Activated CD4-positive, alpha-beta memory T cell treated with anti-CD3 and anti-CD28 coated beads for 36 hours (primary cell): Measurements from ENCODE around the gene TRABD2A. TPM values are rescaled to one million over a fixed set of nuclear protein-coding genes. Genes with fewer than 3 reads are reported as not detected.
"Not testable (repeated sequence)": the region's sequence is repeated elsewhere in the genome, so short reads cannot be mapped to it uniquely, and the experiment has no call there.

Source experiments
- CTCF ChIA-PET: fragments of 350-600 bp; sonication (Branson Sonifier 250); formaldehyde crosslinking; loops from one replicate; lab custom pipeline; 2021; ENCODE audit warnings: antibody characterized with exemption, inconsistent platforms; lab: Charles Lee
- POLR2A ChIA-PET: fragments of 350-600 bp; sonication (Branson Sonifier 250); formaldehyde crosslinking; loops from one replicate; lab custom pipeline; 2021; ENCODE audit warnings: antibody characterized with exemption; lab: Charles Lee
- DNase-seq: peaks from one replicate; pipeline ENCODE4 v3.0.0-alpha.2; 2020
- H3K27ac Mint-ChIP-seq: one replicate; pipeline ENCODE4 v1.8.0; 2021; ENCODE audit warnings: mixed read lengths
- H3K27me3 Mint-ChIP-seq: one replicate; pipeline ENCODE4 v1.8.0; 2021; ENCODE audit warnings: mixed read lengths
- H3K36me3 Mint-ChIP-seq: one replicate; pipeline ENCODE4 v1.8.0; 2021; ENCODE audit warnings: mixed read lengths
- H3K4me1 Mint-ChIP-seq: one replicate; pipeline ENCODE4 v1.8.0; 2021; ENCODE audit warnings: low read depth, mixed read lengths
- H3K4me3 Mint-ChIP-seq: one replicate; pipeline ENCODE4 v1.8.0; 2021; ENCODE audit warnings: mild to moderate bottlenecking, mixed read lengths
- H3K9me3 Mint-ChIP-seq: one replicate; pipeline ENCODE4 v1.8.0; 2021; ENCODE audit warnings: mixed read lengths
- intact Hi-C: fragments of 100-400 bp; cut with micrococcal nuclease; formaldehyde crosslinking; loops from one replicate; pipeline ENCODE4 v1.15.1; 2023
- total RNA-seq, 2 experiments: library from RNA; stranded (reverse); gene quantifications; one replicate each; pipeline ENCODE4 v1.2.3, GENCODE V29; 2021

The TRABD2A gene
- total RNA-seq, 2 experiments from 2014 or later: 29.6 to 30.1 TPM

DNA sequence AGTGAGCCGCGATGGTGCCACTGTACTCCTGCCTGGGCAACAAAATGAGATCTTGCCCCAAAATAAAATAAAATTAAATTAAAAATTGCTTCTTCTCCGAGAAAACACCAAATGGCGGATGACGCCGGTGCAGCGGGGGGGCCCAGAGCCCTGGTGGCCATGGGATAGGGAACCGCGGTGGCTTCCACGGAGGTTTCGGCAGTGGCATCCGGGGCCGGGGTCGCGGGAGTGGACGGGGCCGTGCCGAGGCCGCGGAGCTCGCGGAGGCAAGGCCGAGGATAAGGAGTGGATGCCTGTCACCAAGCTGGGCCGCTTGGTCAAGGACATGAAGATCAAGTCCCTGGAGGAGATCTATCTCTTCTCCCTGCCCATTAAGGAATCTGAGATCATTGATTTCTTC lies 34.8 kb upstream of the TRABD2A start:
- CTCF ChIA-PET, H3K36me3 Mint-ChIP-seq, H3K27me3 Mint-ChIP-seq, H3K9me3 Mint-ChIP-seq, H3K27ac Mint-ChIP-seq, intact Hi-C loops, H3K4me3 Mint-ChIP-seq, POLR2A ChIA-PET, DNase-seq: not testable (repeated sequence)
- peaks cover 32% of the 10 kb centered on the region for H3K4me1 Mint-ChIP-seq

GRCh38 chr2:84914334-84914733 lies 33.5 kb upstream of the TRABD2A start:
- Mint-ChIP-seq H3K36me3 (peaks cover 7% of the 10 kb centered on the region), H3K9me3 (peaks cover 9% of the 10 kb centered on the region), H3K4me1 (peaks cover 25% of the 10 kb centered on the region), H3K27me3 (no peaks in the 10 kb centered on the region), H3K27ac (no peak overlapping the region), H3K4me3 (no peak overlapping the region)
- no peak for DNase-seq
- POLR2A ChIA-PET: interaction anchor here (1.0 kb wide), 1 partner anchor 8 kb away, joined by 5 read pairs; the partner anchor contains the start of gene TMSB10
- CTCF ChIA-PET: interaction anchor here (1.3 kb wide), 1 partner anchor 11 kb away, joined by 9 read pairs; no protein-coding TSS in a partner anchor
- intact Hi-C loops: no loop called here

GRCh38 chr2:84912984-84913383 lies 32.1 kb upstream of the TRABD2A start:
- intact Hi-C loops: no loop called here
- DNase-seq: no peak
- Mint-ChIP-seq H3K36me3 (peaks cover 14% of the 10 kb centered on the region), H3K27ac (no peak overlapping the region), H3K27me3 (no peaks in the 10 kb centered on the region), H3K4me3 (no peak overlapping the region), H3K4me1 (peaks cover 30% of the 10 kb centered on the region), H3K9me3 (peaks cover 13% of the 10 kb centered on the region)
- POLR2A ChIA-PET: no interaction called here
- CTCF ChIA-PET: interaction anchor here (1.4 kb wide), 1 partner anchor 13 kb away, joined by 13 read pairs; no protein-coding TSS in a partner anchor

DNA sequence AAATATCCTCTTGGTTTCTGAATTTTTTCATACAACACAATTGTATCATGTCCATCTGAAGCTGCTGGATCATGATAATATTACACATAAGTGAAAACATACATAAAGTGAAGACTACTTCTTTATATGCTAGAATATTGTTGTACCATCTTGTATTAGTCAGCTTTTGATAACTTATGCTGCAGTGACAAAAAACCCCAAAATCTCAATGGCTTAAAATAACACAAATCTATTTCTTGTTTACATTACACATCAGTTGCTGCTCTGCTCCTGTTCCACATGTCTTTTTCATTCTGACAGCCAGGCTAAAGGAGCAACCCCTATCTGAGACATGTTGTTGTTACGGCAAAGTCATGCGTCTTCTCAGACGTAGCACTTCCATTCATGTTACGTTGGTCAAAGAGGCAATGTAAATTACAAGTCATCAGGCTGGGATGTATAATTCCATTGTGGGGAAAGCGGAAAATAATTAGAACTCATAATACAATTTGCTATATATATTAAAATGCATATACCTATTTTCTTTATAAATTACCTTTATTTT lies 30.3 kb upstream of the TRABD2A start:
- Mint-ChIP-seq H3K27me3 (no peaks in the 10 kb centered on the region), H3K27ac (no peak overlapping the region), H3K9me3 (peaks cover 13% of the 10 kb centered on the region), H3K4me3 (no peak overlapping the region), H3K4me1 (peaks cover 41% of the 10 kb centered on the region), H3K36me3 (peaks cover 28% of the 10 kb centered on the region)
- DNase-seq: no peak
- ChIA-PET POLR2A (interaction anchor here (1.4 kb wide), 1 partner anchor 14 kb away, joined by 3 read pairs; no protein-coding TSS in a partner anchor), CTCF (interaction anchor here (0.6 to 1.6 kb wide), 3 partner anchors 14 to 389 kb away, joined by 3 to 10 read pairs (median 5); no protein-coding TSS in a partner anchor)
- intact Hi-C loops: no loop called here

GRCh38 chr2:84908948-84909713 lies 28.2 kb upstream of the TRABD2A start:
- CTCF ChIA-PET: interaction anchor here (11.8 kb wide), 1 partner anchor 16 kb away, joined by 117 read pairs; no protein-coding TSS in a partner anchor
- Mint-ChIP-seq H3K27me3 (no peaks in the 10 kb centered on the region), H3K9me3 (peaks cover 13% of the 10 kb centered on the region), H3K4me1 (peaks cover 50% of the 10 kb centered on the region), H3K4me3 (peak overlapping the region; percentile 91), H3K36me3 (peaks cover 34% of the 10 kb centered on the region), H3K27ac (peak overlapping the region; percentile 93)
- POLR2A ChIA-PET: interaction anchor here (1.3 to 4.8 kb wide), 3 partner anchors 11 to 16 kb away, joined by 5 to 41 read pairs (median 7); no protein-coding TSS in a partner anchor
- intact Hi-C loops: loop anchor here (1.0 kb wide), 1 partner anchor 21 kb away; no protein-coding TSS in a partner anchor
- peak; percentile 55 for DNase-seq

DNA sequence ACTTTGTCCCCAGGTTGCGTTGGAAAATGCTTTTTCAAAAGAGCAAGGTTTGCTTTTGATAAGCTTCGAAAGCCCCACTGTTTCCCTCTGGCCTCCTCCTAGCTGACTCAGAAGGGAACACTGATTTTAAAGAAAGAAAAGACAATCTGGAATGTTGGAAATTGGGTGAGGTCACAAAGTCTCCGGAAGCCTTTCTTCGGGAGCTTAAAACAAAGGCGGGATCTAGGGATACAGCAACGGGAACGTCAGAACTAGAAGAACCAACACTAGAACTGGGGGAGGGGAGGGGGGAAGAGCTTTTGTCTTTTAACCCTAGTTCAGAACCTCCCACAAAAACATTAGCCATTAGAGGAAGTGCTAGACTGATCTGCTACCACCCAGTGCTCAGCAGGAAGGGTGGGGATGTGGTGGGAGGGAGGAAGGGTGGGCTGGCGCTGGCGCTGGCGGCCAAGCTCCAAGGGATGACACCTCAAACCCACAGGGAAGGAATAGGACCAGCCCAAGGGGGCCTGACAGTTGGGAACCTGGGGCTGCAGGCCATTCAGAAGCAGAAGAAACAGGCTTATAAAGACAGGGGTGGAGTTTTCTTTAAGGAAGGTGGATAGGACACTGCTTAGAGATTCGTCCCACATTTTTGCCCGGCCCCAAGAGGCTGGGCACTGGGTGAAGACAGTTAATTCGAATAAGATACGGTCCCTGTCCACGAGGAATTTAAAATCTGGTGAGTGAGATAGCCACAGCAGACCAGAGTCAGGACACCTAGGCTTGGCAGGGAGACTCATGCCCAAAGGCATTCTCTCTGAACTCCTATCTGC lies 26.2 kb upstream of the TRABD2A start:
- Mint-ChIP-seq H3K27ac (peak overlapping the region; percentile 93), H3K4me3 (peak overlapping the region; percentile 91), H3K36me3 (peaks cover 34% of the 10 kb centered on the region), H3K27me3 (no peaks in the 10 kb centered on the region), H3K4me1 (peaks cover 63% of the 10 kb centered on the region), H3K9me3 (peaks cover 13% of the 10 kb centered on the region)
- intact Hi-C loops: loop anchor here (1.0 kb wide), 3 partner anchors 9 to 18 kb away; no protein-coding TSS in a partner anchor
- CTCF ChIA-PET: interaction anchor here (1.0 to 11.8 kb wide), 8 partner anchors 12 to 416 kb away, joined by 3 to 117 read pairs (median 4); no protein-coding TSS in a partner anchor
- POLR2A ChIA-PET: interaction anchor here (0.8 to 5.1 kb wide), 14 partner anchors 9 to 632 kb away, joined by 3 to 41 read pairs (median 12); partner anchors contain the start of genes MAT2A and TRABD2A
- peak; percentile 66 for DNase-seq

GRCh38 chr2:84906108-84906899 lies 25.4 kb upstream of the TRABD2A start:
- intact Hi-C loops: loop anchor here (1.0 kb wide), 1 partner anchor 8 kb away; no protein-coding TSS in a partner anchor

GRCh38 chr2:84905181-84906107 lies 24.6 kb upstream of the TRABD2A start, which contains the start of gene TMSB10:
Gene TMSB10, plus strand, starts transcription at chr2:84905656.
- H3K4me1 Mint-ChIP-seq: peaks cover 66% of the 10 kb centered on the region
- H3K9me3 Mint-ChIP-seq: peaks cover 13% of the 10 kb centered on the region
- ChIA-PET POLR2A (interaction anchor here (0.5 to 5.1 kb wide), 12 partner anchors 8 to 64 kb away, joined by 3 to 41 read pairs (median 12); partner anchors contain the start of gene TRABD2A), CTCF (interaction anchor here (0.6 to 11.8 kb wide), 12 partner anchors 11 to 416 kb away, joined by 3 to 117 read pairs (median 4); partner anchors contain the start of gene DNAH6)
- peak; percentile 90 for DNase-seq
- peaks cover 34% of the 10 kb centered on the region for H3K36me3 Mint-ChIP-seq
- no peaks in the 10 kb centered on the region for H3K27me3 Mint-ChIP-seq
- intact Hi-C loops: loop anchor here (1.0 to 2.0 kb wide), 3 partner anchors 7 to 65 kb away; partner anchors contain the start of gene KCMF1
- H3K4me3 Mint-ChIP-seq: peak within 1 kb of the TSS; percentile 91
- H3K27ac Mint-ChIP-seq: peak within 1 kb of the TSS; percentile 93

More at GRCh38 chr2:84906108-84906899, 25.4 kb upstream of the TRABD2A start:
- peaks cover 13% of the 10 kb centered on the region for H3K9me3 Mint-ChIP-seq
- DNase-seq: peak; percentile 73
- peaks cover 64% of the 10 kb centered on the region for H3K4me1 Mint-ChIP-seq
- H3K27me3 Mint-ChIP-seq: no peaks in the 10 kb centered on the region
- H3K27ac Mint-ChIP-seq: peak overlapping the region; percentile 93
- H3K4me3 Mint-ChIP-seq: peak overlapping the region; percentile 91
- POLR2A ChIA-PET: interaction anchor here (0.8 to 5.1 kb wide), 16 partner anchors 8 to 632 kb away, joined by 3 to 41 read pairs (median 8); partner anchors contain the start of genes MAT2A and TRABD2A
- CTCF ChIA-PET: interaction anchor here (0.6 to 11.8 kb wide), 11 partner anchors 12 to 415 kb away, joined by 3 to 117 read pairs (median 4); partner anchors contain the start of gene DNAH6
- H3K36me3 Mint-ChIP-seq: peaks cover 34% of the 10 kb centered on the region

DNA sequence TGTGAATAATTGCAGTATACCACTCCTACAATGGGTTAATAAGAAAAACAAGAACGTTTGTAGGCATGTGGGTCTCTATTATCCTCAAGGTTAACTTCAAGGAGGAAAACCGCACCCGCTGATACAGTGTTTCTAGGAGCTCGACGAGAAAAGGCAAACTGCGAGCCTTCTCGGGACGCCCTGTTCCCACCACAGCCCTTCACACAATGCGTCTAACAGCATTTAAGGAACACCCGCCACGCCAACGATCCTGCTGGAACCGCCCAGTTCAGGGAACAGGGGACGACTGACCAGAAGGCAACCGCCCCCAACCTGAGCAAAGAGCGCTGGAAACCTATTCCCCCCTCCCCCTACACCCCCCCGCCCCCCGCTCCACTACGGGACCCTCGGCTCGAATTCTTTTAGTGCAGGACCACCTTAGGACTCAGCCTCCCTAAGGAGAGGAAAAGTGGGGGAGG lies 23.9 kb upstream of the TRABD2A start:
- Mint-ChIP-seq H3K4me1 (peaks cover 67% of the 10 kb centered on the region), H3K27me3 (no peaks in the 10 kb centered on the region), H3K4me3 (peak overlapping the region; percentile 73), H3K9me3 (peaks cover 8% of the 10 kb centered on the region), H3K27ac (peak overlapping the region; percentile 86), H3K36me3 (peaks cover 30% of the 10 kb centered on the region)
- peak; percentile 56 for DNase-seq
- CTCF ChIA-PET: interaction anchor here (1.0 to 11.8 kb wide), 4 partner anchors 15 to 22 kb away, joined by 4 to 117 read pairs (median 5); no protein-coding TSS in a partner anchor
- POLR2A ChIA-PET: interaction anchor here (0.5 to 5.1 kb wide), 8 partner anchors 7 to 34 kb away, joined by 3 to 41 read pairs (median 25); partner anchors contain the start of gene TRABD2A
- intact Hi-C loops: loop anchor here (1.0 to 2.0 kb wide), 2 partner anchors 22 to 66 kb away; partner anchors contain the start of gene KCMF1
